IPS-15b (cell line): ENCODE measurements around the gene EPS15.

Source experiments
- H3K27me3 ChIP-seq: one replicate; pipeline ENCODE4 v1.6.1; 2013; ENCODE audit warnings: low read length; ENCODE audit not compliant: control insufficient read depth, insufficient read depth
- H3K36me3 ChIP-seq: one replicate; pipeline ENCODE4 v1.6.1; 2013; ENCODE audit warnings: low read length; ENCODE audit not compliant: control insufficient read depth, insufficient read depth
- H3K4me1 ChIP-seq: one replicate; pipeline ENCODE4 v1.6.1; 2013; ENCODE audit warnings: mild to moderate bottlenecking, low read length; ENCODE audit not compliant: control insufficient read depth, insufficient read depth
- H3K4me3 ChIP-seq: one replicate; pipeline ENCODE4 v1.5.1; 2013; ENCODE audit warnings: low read depth, low read length
- H3K9ac ChIP-seq: one replicate; pipeline ENCODE4 v1.6.1; 2013; ENCODE audit warnings: low read depth, mild to moderate bottlenecking, low read length
- H3K9me3 ChIP-seq: one replicate; pipeline ENCODE4 v1.6.1; 2013; ENCODE audit warnings: mild to moderate bottlenecking, low read length; ENCODE audit not compliant: control insufficient read depth, insufficient read depth

Gene EPS15

GRCh38 chr1:51557168-51557567, 38.1 kb upstream of the EPS15 start:
- no peak overlapping the region for H3K9ac ChIP-seq
- H3K4me3 ChIP-seq = no peak overlapping the region
- no peaks in the 10 kb centered on the region for H3K27me3 ChIP-seq
- peaks cover 14% of the 10 kb centered on the region for H3K4me1 ChIP-seq
- no peaks in the 10 kb centered on the region for H3K36me3 ChIP-seq
- H3K9me3 ChIP-seq = no peaks in the 10 kb centered on the region

GRCh38 chr1:51555866-51556619, 37.0 kb upstream of the EPS15 start:
- Histone ChIP-seq H3K27me3 (no peaks in the 10 kb centered on the region), H3K9ac (no peak overlapping the region), H3K9me3 (no peaks in the 10 kb centered on the region), H3K4me3 (no peak overlapping the region), H3K4me1 (peaks cover 14% of the 10 kb centered on the region), H3K36me3 (no peaks in the 10 kb centered on the region)

- no peaks in the 10 kb centered on the region for H3K9me3 ChIP-seq
- no peaks in the 10 kb centered on the region for H3K27me3 ChIP-seq
- peaks cover 6% of the 10 kb centered on the region for H3K4me1 ChIP-seq
- H3K36me3 ChIP-seq = no peaks in the 10 kb centered on the region
- H3K4me3 ChIP-seq = no peak overlapping the region
- no peak overlapping the region for H3K9ac ChIP-seq
Observed at GRCh38 chr1:51553911-51554310, 34.8 kb upstream of the EPS15 start.

GRCh38 chr1:51552929-51553807, 34.1 kb upstream of the EPS15 start:
- H3K9ac ChIP-seq = no peak overlapping the region

GRCh38 chr1:51551848-51552296, 32.8 kb upstream of the EPS15 start:
- Histone ChIP-seq H3K27me3 (no peaks in the 10 kb centered on the region), H3K9me3 (no peaks in the 10 kb centered on the region), H3K4me3 (no peak overlapping the region), H3K9ac (no peak overlapping the region), H3K4me1 (no peaks in the 10 kb centered on the region), H3K36me3 (no peaks in the 10 kb centered on the region)

More at GRCh38 chr1:51552929-51553807, 34.1 kb upstream of the EPS15 start:
- Histone ChIP-seq H3K9me3 (no peaks in the 10 kb centered on the region), H3K4me3 (no peak overlapping the region), H3K27me3 (no peaks in the 10 kb centered on the region), H3K4me1 (no peaks in the 10 kb centered on the region), H3K36me3 (no peaks in the 10 kb centered on the region)

- H3K9me3 ChIP-seq = no peaks in the 10 kb centered on the region
- H3K36me3 ChIP-seq = no peaks in the 10 kb centered on the region
- no peaks in the 10 kb centered on the region for H3K4me1 ChIP-seq
Observed at GRCh38 chr1:51551081-51551480, 32.0 kb upstream of the EPS15 start.

GRCh38 chr1:51549901-51550300, 30.8 kb upstream of the EPS15 start:
- H3K4me3 ChIP-seq = no peak overlapping the region
- no peaks in the 10 kb centered on the region for H3K4me1 ChIP-seq
- H3K9ac ChIP-seq = no peak overlapping the region
- no peaks in the 10 kb centered on the region for H3K27me3 ChIP-seq
- no peaks in the 10 kb centered on the region for H3K9me3 ChIP-seq
- H3K36me3 ChIP-seq = no peaks in the 10 kb centered on the region

More at GRCh38 chr1:51551081-51551480, 32.0 kb upstream of the EPS15 start:
- no peaks in the 10 kb centered on the region for H3K27me3 ChIP-seq
- H3K9ac ChIP-seq = no peak overlapping the region
- H3K4me3 ChIP-seq = no peak overlapping the region

GRCh38 chr1:51549016-51549619, 30.1 kb upstream of the EPS15 start:
- Histone ChIP-seq H3K4me1 (no peaks in the 10 kb centered on the region), H3K4me3 (no peak overlapping the region), H3K27me3 (no peaks in the 10 kb centered on the region), H3K36me3 (no peaks in the 10 kb centered on the region), H3K9ac (no peak overlapping the region), H3K9me3 (no peaks in the 10 kb centered on the region)

GRCh38 chr1:51543858-51544257, 24.8 kb upstream of the EPS15 start:
- H3K4me1 ChIP-seq = no peaks in the 10 kb centered on the region
- no peaks in the 10 kb centered on the region for H3K27me3 ChIP-seq
- H3K4me3 ChIP-seq = no peak overlapping the region
- H3K36me3 ChIP-seq = no peaks in the 10 kb centered on the region
- H3K9me3 ChIP-seq = no peaks in the 10 kb centered on the region
- H3K9ac ChIP-seq = no peak overlapping the region

GRCh38 chr1:51542158-51542953, 23.3 kb upstream of the EPS15 start:
- Histone ChIP-seq H3K27me3 (no peaks in the 10 kb centered on the region), H3K4me3 (no peak overlapping the region), H3K9me3 (no peaks in the 10 kb centered on the region), H3K36me3 (no peaks in the 10 kb centered on the region), H3K4me1 (peaks cover 2% of the 10 kb centered on the region), H3K9ac (no peak overlapping the region)
